Measurements from ENCODE around the gene LRP2.
"Not testable (repeated sequence)": the region's sequence is repeated elsewhere in the genome, so short reads cannot be mapped to it uniquely, and the experiment has no call there.

The LRP2 gene

GRCh38 chr2:169348321-169349024, 13.9 kb downstream of the LRP2 start:
- H3K27ac ChIP-seq (ENCODE audit: low read depth, low read length), result no peak overlapping the region
- H3K9me3 ChIP-seq (ENCODE audit: control insufficient read depth, insufficient read depth, low read length), result no peaks in the 10 kb centered on the region
- H3K9ac ChIP-seq (ENCODE audit: low read depth, low read length), result no peak overlapping the region
- H3K36me3 ChIP-seq (ENCODE audit: control insufficient read depth, insufficient read depth, low read length), result no peaks in the 10 kb centered on the region
- no peaks in the 10 kb centered on the region for H3K27me3 ChIP-seq (ENCODE audit: control insufficient read depth, insufficient read depth, low read length)
- no peak overlapping the region for H3K4me3 ChIP-seq (ENCODE audit: low read depth, low read length)
- no peaks in the 10 kb centered on the region for H3K4me1 ChIP-seq (ENCODE audit: control insufficient read depth, insufficient read depth, low read length)

GRCh38 chr2:169345486-169346437, 16.6 kb downstream of the LRP2 start:
- Histone ChIP-seq H3K27me3 (ENCODE audit: control insufficient read depth, insufficient read depth, low read length) (no peaks in the 10 kb centered on the region), H3K36me3 (ENCODE audit: control insufficient read depth, insufficient read depth, low read length) (no peaks in the 10 kb centered on the region), H3K9me3 (ENCODE audit: control insufficient read depth, insufficient read depth, low read length) (no peaks in the 10 kb centered on the region), H3K27ac (ENCODE audit: low read depth, low read length) (no peak overlapping the region), H3K4me1 (ENCODE audit: control insufficient read depth, insufficient read depth, low read length) (no peaks in the 10 kb centered on the region), H3K9ac (ENCODE audit: low read depth, low read length) (no peak overlapping the region), H3K4me3 (ENCODE audit: low read depth, low read length) (no peak overlapping the region)

- Histone ChIP-seq H3K9me3 (ENCODE audit: control insufficient read depth, insufficient read depth, low read length) (no peaks in the 10 kb centered on the region), H3K27me3 (ENCODE audit: control insufficient read depth, insufficient read depth, low read length) (no peaks in the 10 kb centered on the region), H3K9ac (ENCODE audit: low read depth, low read length) (no peak overlapping the region), H3K4me1 (ENCODE audit: control insufficient read depth, insufficient read depth, low read length) (no peaks in the 10 kb centered on the region), H3K4me3 (ENCODE audit: low read depth, low read length) (no peak overlapping the region), H3K36me3 (ENCODE audit: control insufficient read depth, insufficient read depth, low read length) (no peaks in the 10 kb centered on the region), H3K27ac (ENCODE audit: low read depth, low read length) (no peak overlapping the region)
Measured at GRCh38 chr2:169344736-169345485, 17.4 kb downstream of the LRP2 start.

- no peaks in the 10 kb centered on the region for H3K27me3 ChIP-seq (ENCODE audit: control insufficient read depth, insufficient read depth, low read length)
- H3K36me3 ChIP-seq (ENCODE audit: control insufficient read depth, insufficient read depth, low read length), result no peaks in the 10 kb centered on the region
- H3K4me3 ChIP-seq (ENCODE audit: low read depth, low read length), result no peak overlapping the region
- no peaks in the 10 kb centered on the region for H3K9me3 ChIP-seq (ENCODE audit: control insufficient read depth, insufficient read depth, low read length)
- H3K4me1 ChIP-seq (ENCODE audit: control insufficient read depth, insufficient read depth, low read length), result no peaks in the 10 kb centered on the region
- H3K27ac ChIP-seq (ENCODE audit: low read depth, low read length), result no peak overlapping the region
- H3K9ac ChIP-seq (ENCODE audit: low read depth, low read length), result no peak overlapping the region
Measured at GRCh38 chr2:169343202-169343601, 19.1 kb downstream of the LRP2 start.

GRCh38 chr2:169339657-169340056, 22.7 kb downstream of the LRP2 start:
- Histone ChIP-seq H3K9me3 (ENCODE audit: control insufficient read depth, insufficient read depth, low read length) (no peaks in the 10 kb centered on the region), H3K27me3 (ENCODE audit: control insufficient read depth, insufficient read depth, low read length) (no peaks in the 10 kb centered on the region), H3K27ac (ENCODE audit: low read depth, low read length) (no peak overlapping the region), H3K9ac (ENCODE audit: low read depth, low read length) (no peak overlapping the region), H3K36me3 (ENCODE audit: control insufficient read depth, insufficient read depth, low read length) (no peaks in the 10 kb centered on the region), H3K4me1 (ENCODE audit: control insufficient read depth, insufficient read depth, low read length) (no peaks in the 10 kb centered on the region), H3K4me3 (ENCODE audit: low read depth, low read length) (no peak overlapping the region)

GRCh38 chr2:169336695-169337094, 25.6 kb downstream of the LRP2 start:
- Histone ChIP-seq H3K27ac (ENCODE audit: low read depth, low read length) (no peak overlapping the region), H3K27me3 (ENCODE audit: control insufficient read depth, insufficient read depth, low read length) (no peaks in the 10 kb centered on the region), H3K36me3 (ENCODE audit: control insufficient read depth, insufficient read depth, low read length) (no peaks in the 10 kb centered on the region), H3K4me3 (ENCODE audit: low read depth, low read length) (no peak overlapping the region), H3K4me1 (ENCODE audit: control insufficient read depth, insufficient read depth, low read length) (no peaks in the 10 kb centered on the region), H3K9me3 (ENCODE audit: control insufficient read depth, insufficient read depth, low read length) (no peaks in the 10 kb centered on the region), H3K9ac (ENCODE audit: low read depth, low read length) (no peak overlapping the region)

- Histone ChIP-seq H3K27me3 (ENCODE audit: control insufficient read depth, insufficient read depth, low read length) (no peaks in the 10 kb centered on the region), H3K4me3 (ENCODE audit: low read depth, low read length) (no peak overlapping the region), H3K9ac (ENCODE audit: low read depth, low read length) (no peak overlapping the region), H3K4me1 (ENCODE audit: control insufficient read depth, insufficient read depth, low read length) (no peaks in the 10 kb centered on the region), H3K36me3 (ENCODE audit: control insufficient read depth, insufficient read depth, low read length) (no peaks in the 10 kb centered on the region), H3K27ac (ENCODE audit: low read depth, low read length) (no peak overlapping the region), H3K9me3 (ENCODE audit: control insufficient read depth, insufficient read depth, low read length) (0 out of 2 replicates have a peak, but pooled peaks cover 8% of the 10 kb centered on the region)
Measured at GRCh38 chr2:169330555-169331198, 31.7 kb downstream of the LRP2 start.

GRCh38 chr2:169329688-169330554, 32.4 kb downstream of the LRP2 start:
- H3K4me1 ChIP-seq (ENCODE audit: control insufficient read depth, insufficient read depth, low read length), result no peaks in the 10 kb centered on the region
- no peaks in the 10 kb centered on the region for H3K36me3 ChIP-seq (ENCODE audit: control insufficient read depth, insufficient read depth, low read length)
- 0 out of 2 replicates have a peak, but pooled peaks cover 8% of the 10 kb centered on the region for H3K9me3 ChIP-seq (ENCODE audit: control insufficient read depth, insufficient read depth, low read length)
- no peak overlapping the region for H3K4me3 ChIP-seq (ENCODE audit: low read depth, low read length)
- no peak overlapping the region for H3K9ac ChIP-seq (ENCODE audit: low read depth, low read length)
- H3K27ac ChIP-seq (ENCODE audit: low read depth, low read length), result no peak overlapping the region
- H3K27me3 ChIP-seq (ENCODE audit: control insufficient read depth, insufficient read depth, low read length), result no peaks in the 10 kb centered on the region

GRCh38 chr2:169328785-169329184, 33.5 kb downstream of the LRP2 start:
- H3K9me3 ChIP-seq (ENCODE audit: control insufficient read depth, insufficient read depth, low read length), result 0 out of 2 replicates have a peak, but pooled peaks cover 8% of the 10 kb centered on the region
- no peaks in the 10 kb centered on the region for H3K27me3 ChIP-seq (ENCODE audit: control insufficient read depth, insufficient read depth, low read length)
- H3K4me3 ChIP-seq (ENCODE audit: low read depth, low read length), result no peak overlapping the region
- no peaks in the 10 kb centered on the region for H3K36me3 ChIP-seq (ENCODE audit: control insufficient read depth, insufficient read depth, low read length)
- H3K27ac ChIP-seq (ENCODE audit: low read depth, low read length), result no peak overlapping the region
- H3K9ac ChIP-seq (ENCODE audit: low read depth, low read length), result no peak overlapping the region
- H3K4me1 ChIP-seq (ENCODE audit: control insufficient read depth, insufficient read depth, low read length), result no peaks in the 10 kb centered on the region

GRCh38 chr2:169327837-169328236, 34.5 kb downstream of the LRP2 start:
- H3K9ac ChIP-seq (ENCODE audit: low read depth, low read length); H3K27ac ChIP-seq (ENCODE audit: low read depth, low read length); H3K9me3 ChIP-seq (ENCODE audit: control insufficient read depth, insufficient read depth, low read length); H3K4me1 ChIP-seq (ENCODE audit: control insufficient read depth, insufficient read depth, low read length); H3K27me3 ChIP-seq (ENCODE audit: control insufficient read depth, insufficient read depth, low read length); H3K36me3 ChIP-seq (ENCODE audit: control insufficient read depth, insufficient read depth, low read length); H3K4me3 ChIP-seq (ENCODE audit: low read depth, low read length): not testable (repeated sequence)

All from HUES48 (cell line).